Measurements from ENCODE around the gene PAN3. TPM values are rescaled to one million over a fixed set of nuclear protein-coding genes. Genes with fewer than 3 reads are reported as not detected.

The PAN3 gene
- total RNA-seq, 1 donor from 2014 or later, result 28.3 TPM

DNA sequence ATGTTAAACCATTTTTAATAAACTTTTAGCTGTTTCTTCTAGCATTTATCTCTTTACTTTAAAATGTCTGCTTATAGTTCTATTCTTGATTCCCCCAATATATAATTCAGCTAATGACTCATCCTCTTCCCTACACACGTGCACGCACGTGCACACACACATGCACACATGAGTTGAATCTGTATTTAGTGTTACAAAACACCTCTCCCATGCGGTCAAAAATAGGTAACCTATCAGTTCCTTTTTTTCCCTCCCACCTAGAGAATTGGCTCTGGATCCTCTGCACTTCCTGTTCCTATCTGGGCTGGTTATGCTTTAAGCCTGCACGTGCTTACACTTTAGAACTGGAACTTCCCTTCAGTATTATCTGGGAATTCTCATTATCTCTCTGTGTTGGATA is 144.1 kb downstream of the PAN3 start:
- Histone ChIP-seq H3K36me3 (ENCODE audit: insufficient read depth, low read length) (peaks cover 26% of the 10 kb centered on the region), H3K9ac (ENCODE audit: low read length) (no peak overlapping the region), H3K4me1 (ENCODE audit: insufficient read depth, low read length) (no peaks in the 10 kb centered on the region), H3K27ac (ENCODE audit: low read depth, low read length) (no peak overlapping the region), H2AFZ (ENCODE audit: low read depth, low read length) (no peak overlapping the region), H4K20me1 (ENCODE audit: insufficient read depth, low read length) (no peaks in the 10 kb centered on the region), H3K4me3 (ENCODE audit: insufficient read depth, low read depth, low read length) (no peak overlapping the region), H3K27me3 (ENCODE audit: insufficient read depth, low read length) (no peaks in the 10 kb centered on the region), H3K79me2 (ENCODE audit: insufficient read depth, low read length) (no peaks in the 10 kb centered on the region), H3K4me2 (ENCODE audit: low read length) (no peak overlapping the region), H3K9me3 (ENCODE audit: insufficient read depth, low read depth, low read length) (no peaks in the 10 kb centered on the region)
- no peak for TF ChIP-seq EZH2 (IDR thresholded peaks at IDR 0.05; ENCODE audit: insufficient read depth, low read length)
- Mint-ChIP-seq H3K27me3 (ENCODE audit: low read depth, unreplicated experiment) (no peaks in the 10 kb centered on the region), H3K36me3 (ENCODE audit: low read depth, unreplicated experiment) (peaks cover 5% of the 10 kb centered on the region), H3K4me1 (ENCODE audit: low read depth, unreplicated experiment) (no peaks in the 10 kb centered on the region), H3K4me3 (ENCODE audit: unreplicated experiment) (no peak overlapping the region), H3K9me3 (ENCODE audit: unreplicated experiment) (peaks cover 1% of the 10 kb centered on the region), H3K27ac (ENCODE audit: unreplicated experiment) (no peak overlapping the region)
- no peak for DNase-seq (ENCODE audit: low read depth)
- FAIRE-seq, result no peak

DNA sequence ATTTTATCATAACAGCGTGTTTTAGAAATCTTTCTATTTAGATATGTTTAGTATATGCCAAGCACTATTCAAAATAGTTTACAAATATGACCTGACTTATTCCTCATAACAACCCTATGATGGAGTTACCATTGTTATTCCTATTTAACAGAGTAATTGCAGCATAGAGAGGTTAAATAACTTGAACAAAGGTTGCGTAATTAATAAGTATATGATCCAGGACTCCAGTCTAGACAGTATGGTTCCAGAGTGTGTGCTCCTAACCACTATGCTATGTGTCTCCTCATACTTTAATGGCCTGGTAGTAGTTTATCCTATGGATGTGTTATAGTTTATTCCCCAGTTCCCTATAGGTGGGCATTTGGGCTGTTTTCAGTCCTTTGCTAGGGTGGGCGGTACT is 145.3 kb downstream of the PAN3 start:
- peaks cover 26% of the 10 kb centered on the region for H3K36me3 ChIP-seq (ENCODE audit: insufficient read depth, low read length)
- DNase-seq (ENCODE audit: low read depth), result no peak

DNA sequence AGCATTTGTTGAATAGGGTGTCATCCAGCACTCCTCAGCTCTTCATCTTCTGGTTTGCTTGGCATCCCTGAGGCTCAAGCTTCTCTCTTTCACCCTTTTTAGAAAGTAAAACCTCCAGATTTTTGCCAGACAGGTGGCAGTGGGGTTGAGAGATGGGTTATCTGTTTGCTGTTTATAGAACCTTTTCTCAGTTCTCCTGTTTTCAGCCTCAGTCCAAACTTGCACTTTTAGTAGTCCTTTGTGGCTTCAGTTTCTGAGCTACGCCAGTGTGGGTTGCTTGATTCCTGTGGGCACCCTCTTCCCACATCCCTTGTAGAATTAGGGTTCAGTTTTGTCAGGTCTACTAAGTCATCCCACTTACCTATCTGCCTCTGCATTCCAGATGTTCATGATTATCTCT is 147.9 kb downstream of the PAN3 start:
- Histone ChIP-seq H3K27ac (ENCODE audit: low read depth, low read length) (no peak overlapping the region), H3K79me2 (ENCODE audit: insufficient read depth, low read length) (no peaks in the 10 kb centered on the region), H3K9ac (ENCODE audit: low read length) (no peak overlapping the region), H3K4me1 (ENCODE audit: insufficient read depth, low read length) (no peaks in the 10 kb centered on the region), H3K27me3 (ENCODE audit: insufficient read depth, low read length) (no peaks in the 10 kb centered on the region), H3K4me2 (ENCODE audit: low read length) (no peak overlapping the region), H2AFZ (ENCODE audit: low read depth, low read length) (no peak overlapping the region), H3K9me3 (ENCODE audit: insufficient read depth, low read depth, low read length) (no peaks in the 10 kb centered on the region), H3K36me3 (ENCODE audit: insufficient read depth, low read length) (peaks cover 20% of the 10 kb centered on the region), H3K4me3 (ENCODE audit: insufficient read depth, low read depth, low read length) (no peak overlapping the region), H4K20me1 (ENCODE audit: insufficient read depth, low read length) (no peaks in the 10 kb centered on the region)
- TF ChIP-seq, protein P1, sequence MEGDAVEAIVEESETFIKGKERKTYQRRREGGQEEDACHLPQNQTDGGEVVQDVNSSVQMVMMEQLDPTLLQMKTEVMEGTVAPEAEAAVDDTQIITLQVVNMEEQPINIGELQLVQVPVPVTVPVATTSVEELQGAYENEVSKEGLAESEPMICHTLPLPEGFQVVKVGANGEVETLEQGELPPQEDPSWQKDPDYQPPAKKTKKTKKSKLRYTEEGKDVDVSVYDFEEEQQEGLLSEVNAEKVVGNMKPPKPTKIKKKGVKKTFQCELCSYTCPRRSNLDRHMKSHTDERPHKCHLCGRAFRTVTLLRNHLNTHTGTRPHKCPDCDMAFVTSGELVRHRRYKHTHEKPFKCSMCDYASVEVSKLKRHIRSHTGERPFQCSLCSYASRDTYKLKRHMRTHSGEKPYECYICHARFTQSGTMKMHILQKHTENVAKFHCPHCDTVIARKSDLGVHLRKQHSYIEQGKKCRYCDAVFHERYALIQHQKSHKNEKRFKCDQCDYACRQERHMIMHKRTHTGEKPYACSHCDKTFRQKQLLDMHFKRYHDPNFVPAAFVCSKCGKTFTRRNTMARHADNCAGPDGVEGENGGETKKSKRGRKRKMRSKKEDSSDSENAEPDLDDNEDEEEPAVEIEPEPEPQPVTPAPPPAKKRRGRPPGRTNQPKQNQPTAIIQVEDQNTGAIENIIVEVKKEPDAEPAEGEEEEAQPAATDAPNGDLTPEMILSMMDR (IDR thresholded peaks at IDR 0.05; ENCODE audit: insufficient read depth, low read depth, low read length), result no peak
- no peak for TF ChIP-seq EZH2 (IDR thresholded peaks at IDR 0.05; ENCODE audit: insufficient read depth, low read length)
- peaks cover 2% of the 10 kb centered on the region for H3K36me3 Mint-ChIP-seq (ENCODE audit: low read depth, unreplicated experiment)
- DNase-seq (ENCODE audit: low read depth), result no peak
- no peak overlapping the region for H3K4me3 Mint-ChIP-seq (ENCODE audit: unreplicated experiment)
- H3K4me1 Mint-ChIP-seq (ENCODE audit: low read depth, unreplicated experiment), result no peaks in the 10 kb centered on the region
- no peak overlapping the region for H3K27ac Mint-ChIP-seq (ENCODE audit: unreplicated experiment)
- FAIRE-seq, result no peak
- H3K27me3 Mint-ChIP-seq (ENCODE audit: low read depth, unreplicated experiment), result no peaks in the 10 kb centered on the region
- peaks cover 1% of the 10 kb centered on the region for H3K9me3 Mint-ChIP-seq (ENCODE audit: unreplicated experiment)

More for the DNA sequence above, 145.3 kb downstream of the PAN3 start:
- no peak for FAIRE-seq
- no peaks in the 10 kb centered on the region for H3K9me3 ChIP-seq (ENCODE audit: insufficient read depth, low read depth, low read length)
- Mint-ChIP-seq H3K36me3 (ENCODE audit: low read depth, unreplicated experiment) (peaks cover 5% of the 10 kb centered on the region), H3K27me3 (ENCODE audit: low read depth, unreplicated experiment) (no peaks in the 10 kb centered on the region), H3K9me3 (ENCODE audit: unreplicated experiment) (peaks cover 1% of the 10 kb centered on the region), H3K4me1 (ENCODE audit: low read depth, unreplicated experiment) (no peaks in the 10 kb centered on the region), H3K4me3 (ENCODE audit: unreplicated experiment) (no peak overlapping the region), H3K27ac (ENCODE audit: unreplicated experiment) (no peak overlapping the region)
- H3K4me3 ChIP-seq (ENCODE audit: insufficient read depth, low read depth, low read length), result no peak overlapping the region
- no peaks in the 10 kb centered on the region for H3K4me1 ChIP-seq (ENCODE audit: insufficient read depth, low read length)
- no peaks in the 10 kb centered on the region for H3K27me3 ChIP-seq (ENCODE audit: insufficient read depth, low read length)
- no peak overlapping the region for H3K27ac ChIP-seq (ENCODE audit: low read depth, low read length)
- H3K4me2 ChIP-seq (ENCODE audit: low read length), result no peak overlapping the region
- no peaks in the 10 kb centered on the region for H4K20me1 ChIP-seq (ENCODE audit: insufficient read depth, low read length)
- TF ChIP-seq EZH2 (IDR thresholded peaks at IDR 0.05; ENCODE audit: insufficient read depth, low read length), result no peak
- TF ChIP-seq, protein P1 (IDR thresholded peaks at IDR 0.05; ENCODE audit: insufficient read depth, low read depth, low read length), result no peak
- no peak overlapping the region for H3K9ac ChIP-seq (ENCODE audit: low read length)
- H3K79me2 ChIP-seq (ENCODE audit: insufficient read depth, low read length), result no peaks in the 10 kb centered on the region
- no peak overlapping the region for H2AFZ ChIP-seq (ENCODE audit: low read depth, low read length)

Measured in astrocyte (in vitro differentiated cells and primary cell).